ENCODE measurements around the gene CNBD2. TPM values are rescaled to one million over a fixed set of nuclear protein-coding genes. Genes with fewer than 3 reads are reported as not detected.
"Not testable (repeated sequence)": the region's sequence is repeated elsewhere in the genome, so short reads cannot be mapped to it uniquely, and the experiment has no call there.

CNBD2 gene
- total and polyA plus RNA-seq, 10 of the 15 experiments (the other 5 are each of a cell fraction or from before 2014, with no cell fraction given) = 0.86 to 7.4 (median 4.6) TPM

DNA sequence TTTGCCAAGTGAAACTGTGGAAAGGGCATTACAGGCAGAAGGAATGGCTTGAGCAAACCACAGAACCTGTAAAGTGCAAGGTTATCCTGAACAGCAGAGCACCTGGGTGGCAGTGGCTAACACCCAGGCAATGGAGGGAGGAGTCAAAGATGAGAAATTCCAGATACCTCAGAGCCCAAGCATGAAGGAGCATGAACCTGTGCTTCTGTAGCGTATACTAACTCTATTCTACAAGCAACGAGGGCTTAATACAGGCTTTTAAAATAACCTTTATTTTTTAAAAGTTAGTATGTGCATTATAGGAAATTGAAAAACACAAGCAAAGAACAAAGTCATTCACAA, 77.0 kb downstream of the CNBD2 start:
- RAD21 ChIA-PET (ENCODE audit: unreplicated experiment) = no interaction called here
- ATAC-seq (0 out of 3 replicates have a peak, but pooled peaks have one; percentile 10), FAIRE-seq (no peak), DNase-seq (ENCODE audit: low read depth, low spot score) (no peak)
- TF ChIP-seq POLR2AphosphoS5 (IDR thresholded peaks at IDR 0.05; ENCODE audit: low read length) (peak; percentile 17; the same call in 1 of the 2 replicates), STAT1 (conservative IDR thresholded peaks at IDR 0.05) (no peak)
- 62% methylated on average over 2 of the region's 2 CpGs for WGBS (ENCODE audit: insufficient coverage, insufficient replicate concordance, low lambda C conversion rate, missing lambda C conversion rate)
- SMC1A ChIA-PET (ENCODE audit: uncharacterized antibody, unreplicated experiment) = interaction anchor here (0.8 kb wide), 1 partner anchor 93 kb away, joined by 3 read pairs; no protein-coding TSS in a partner anchor
- Histone ChIP-seq H3K27ac (ENCODE audit: control insufficient read depth, insufficient read depth) (no peak overlapping the region), H3K27me3 (replicated peaks in 1 of 2; ENCODE audit: control insufficient read depth in 2 of 2, insufficient read depth in 2 of 2, low read length in 1 of 2) (no peaks in the 10 kb centered on the region), H3K79me2 (ENCODE audit: control insufficient read depth, insufficient read depth, low read length) (peaks cover 29% of the 10 kb centered on the region), H3K9me3 (replicated peaks; ENCODE audit: control insufficient read depth, insufficient read depth, low read length) (no peaks in the 10 kb centered on the region), H3K9ac (ENCODE audit: control insufficient read depth, insufficient read depth, low read length) (no peak overlapping the region), H3K4me1 (ENCODE audit: control insufficient read depth, insufficient read depth, low read length) (no peaks in the 10 kb centered on the region), H3K36me3 (ENCODE audit: control insufficient read depth in 2 of 2, insufficient read depth in 2 of 2, low read length in 1 of 2) (0 out of 4 replicates have a peak, but pooled peaks cover 0 to 2% of the 10 kb centered on the region in 2 experiments), H3K4me3 (no peak overlapping the region), H4K20me1 (ENCODE audit: control insufficient read depth, insufficient read depth) (no peaks in the 10 kb centered on the region), H3K4me2 (ENCODE audit: control insufficient read depth, insufficient read depth) (no peak overlapping the region), H2AFZ (ENCODE audit: control insufficient read depth, low read depth, low read length) (no peak overlapping the region)
- intact Hi-C loops (cut with micrococcal nuclease; ENCODE audit: unreplicated experiment) (no loop called here), in situ Hi-C loops (cut with MboI) (no loop called here)
- no TSS peak for BruUV-seq (replicated peaks)
- POLR2A ChIA-PET = no interaction called here
- CTCF ChIA-PET = no interaction called here

DNA sequence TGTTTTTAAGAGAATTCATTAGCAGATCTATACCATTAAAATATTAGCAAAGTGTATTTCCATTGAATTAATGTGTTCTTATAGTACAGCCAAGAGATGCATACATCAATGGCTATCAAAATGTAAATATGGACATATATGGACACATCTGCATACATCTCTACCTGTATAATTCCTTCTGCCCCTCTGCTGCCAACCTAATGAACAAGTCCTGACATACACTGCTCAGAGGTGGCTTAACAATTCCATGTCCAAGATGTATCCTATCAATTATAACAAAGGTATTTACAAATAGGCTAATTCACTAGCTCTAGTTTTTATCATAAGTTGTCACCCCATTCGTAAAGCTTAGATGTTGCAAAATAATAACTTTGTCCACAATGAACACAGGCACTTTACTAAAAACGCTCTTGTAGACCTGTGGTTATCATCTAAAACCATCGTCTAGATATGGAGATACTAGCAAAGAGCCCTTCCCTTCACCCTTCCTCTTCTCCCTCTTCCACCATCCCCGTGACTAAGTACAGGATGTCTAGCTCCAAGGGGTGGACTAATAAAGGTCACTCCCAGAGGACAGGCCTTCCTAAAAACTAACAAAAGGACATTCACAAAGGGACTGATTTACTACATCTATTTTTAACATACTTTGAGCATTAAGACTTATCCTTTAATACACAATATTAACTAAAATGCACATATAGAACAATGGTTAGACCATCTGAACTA, 77.8 kb downstream of the CNBD2 start:
- CTCF ChIA-PET; H4K20me1 ChIP-seq (ENCODE audit: control insufficient read depth, insufficient read depth); FAIRE-seq; ATAC-seq; H3K27ac ChIP-seq (ENCODE audit: control insufficient read depth, insufficient read depth); H3K27me3 ChIP-seq (replicated peaks in 1 of 2; ENCODE audit: control insufficient read depth in 2 of 2, insufficient read depth in 2 of 2, low read length in 1 of 2); intact Hi-C loops (cut with micrococcal nuclease; ENCODE audit: unreplicated experiment); H3K4me3 ChIP-seq; H3K36me3 ChIP-seq (ENCODE audit: control insufficient read depth in 2 of 2, insufficient read depth in 2 of 2, low read length in 1 of 2); DNase-seq (ENCODE audit: low read depth, low spot score); H3K4me1 ChIP-seq (ENCODE audit: control insufficient read depth, insufficient read depth, low read length); POLR2A ChIA-PET; H3K9ac ChIP-seq (ENCODE audit: control insufficient read depth, insufficient read depth, low read length); H2AFZ ChIP-seq (ENCODE audit: control insufficient read depth, low read depth, low read length); in situ Hi-C loops (cut with MboI); BruUV-seq (replicated peaks); H3K9me3 ChIP-seq (replicated peaks; ENCODE audit: control insufficient read depth, insufficient read depth, low read length): not testable (repeated sequence)
- Histone ChIP-seq H3K79me2 (ENCODE audit: control insufficient read depth, insufficient read depth, low read length) (peaks cover 37% of the 10 kb centered on the region), H3K4me2 (ENCODE audit: control insufficient read depth, insufficient read depth) (0 out of 2 replicates have a peak overlapping the region, but pooled peaks have one; percentile 9)
- RAD21 ChIA-PET (ENCODE audit: unreplicated experiment) = interaction anchor here (0.9 kb wide), 1 partner anchor 51 kb away, joined by 3 read pairs; no protein-coding TSS in a partner anchor
- WGBS (ENCODE audit: insufficient coverage, insufficient replicate concordance, low lambda C conversion rate, missing lambda C conversion rate) = 73% methylated on average over 4 of the region's 4 CpGs
- SMC1A ChIA-PET (ENCODE audit: uncharacterized antibody, unreplicated experiment) = interaction anchor here (0.7 to 0.8 kb wide), 2 partner anchors 17 to 92 kb away, joined by 3 read pairs; no protein-coding TSS in a partner anchor

Measured in GM12878 (cell line).